HEK293 (cell line): ENCODE results near the gene ANKRD11.
A peak's percentile ranks its signal among the peaks of the same experiment; 100 is the strongest.

Experiments
- CTCF ChIA-PET: fragments of 350-600 bp; formaldehyde crosslinking; extraction: SDS; loops from one replicate; lab custom pipeline; 2021; ENCODE audit warnings: antibody characterized with exemption; lab: Yijun Ruan, JAX
- POLR2A ChIA-PET: fragments of 300-600 bp; formaldehyde crosslinking; extraction: SDS; loops from one replicate; lab custom pipeline; 2020; ENCODE audit warnings: antibody characterized with exemption, inconsistent platforms; lab: Yijun Ruan, JAX
- H3K27ac ChIP-seq: fragments of 200-500 bp; sonication (Bioruptor generic); 2 replicates; pipeline ENCODE4 v1.5.1; 2014; ENCODE audit warnings: low read depth, low read length, control low read depth, inconsistent platforms; ENCODE audit errors: extremely low read depth
- H3K36me3 ChIP-seq, 2 experiments: fragments of 200-500 bp in 1 of 2; sonication (Bioruptor generic) in 1 of 2; 1 replicate in 1 of 2; 2 replicates in 1 of 2; pipeline ENCODE4 v1.5.1; 2014 to 2017; ENCODE audit warnings: inconsistent platforms in 2 of 2, low read length in 2 of 2; ENCODE audit not compliant: control insufficient read depth in 2 of 2, insufficient read depth in 1 of 2
- H3K4me1 ChIP-seq: fragments of 200-500 bp; sonication (Bioruptor generic); 2 replicates; pipeline ENCODE4 v1.5.1; 2014; ENCODE audit warnings: mild to moderate bottlenecking, low read length, inconsistent platforms; ENCODE audit not compliant: control insufficient read depth, insufficient read depth
- H3K4me3 ChIP-seq: 2 replicates; pipeline ENCODE4 v1.5.1; 2011; ENCODE audit warnings: low read depth, mild to moderate bottlenecking, control low read depth, low read length, moderate library complexity
- H3K9me3 ChIP-seq: fragments of 200-500 bp; sonication (Bioruptor generic); 2 replicates; pipeline ENCODE4 v1.5.1; 2014; ENCODE audit warnings: low read depth, low read length, inconsistent platforms; ENCODE audit not compliant: control insufficient read depth, insufficient read depth
- EGR2 ChIP-seq: fragments of 450-650 bp; formaldehyde crosslinking; IDR thresholded peaks from 2 replicates; pipeline ENCODE4 v1.5.1; 2016; ENCODE audit warnings: low read depth, missing biosample characterization, missing genetic modification characterization
- GLIS1 ChIP-seq: fragments of 450-650 bp; formaldehyde crosslinking; IDR thresholded peaks from 2 replicates; pipeline ENCODE4 v1.5.1; 2016; ENCODE audit warnings: missing biosample characterization, missing genetic modification characterization
- GLIS2 ChIP-seq: fragments of 450-650 bp; formaldehyde crosslinking; IDR thresholded peaks from 2 replicates; pipeline ENCODE4 v1.5.1; 2016; ENCODE audit warnings: missing biosample characterization, missing genetic modification characterization
- HIC1 ChIP-seq: fragments of 450-650 bp; formaldehyde crosslinking; IDR thresholded peaks from 2 replicates; pipeline ENCODE4 v1.5.1; 2016; ENCODE audit warnings: missing biosample characterization, missing genetic modification characterization
- HOXC10 ChIP-seq: sonication (generic); formaldehyde crosslinking; IDR thresholded peaks from 2 replicates; pipeline ENCODE4 v1.8.1; 2023; ENCODE audit warnings: mild to moderate bottlenecking, missing genetic modification reagents
- KLF1 ChIP-seq: fragments of 450-650 bp; formaldehyde crosslinking; IDR thresholded peaks from 2 replicates; pipeline ENCODE4 v1.5.1; 2016; ENCODE audit warnings: missing biosample characterization, missing genetic modification characterization
- ZBTB1 ChIP-seq: fragments of 450-650 bp; formaldehyde crosslinking; IDR thresholded peaks from 2 replicates; pipeline ENCODE4 v1.5.1; 2016; ENCODE audit warnings: missing biosample characterization, missing genetic modification characterization
- ZBTB17 ChIP-seq: fragments of 450-650 bp; formaldehyde crosslinking; IDR thresholded peaks from 2 replicates; pipeline ENCODE4 v1.5.1; 2016; ENCODE audit warnings: missing biosample characterization, missing genetic modification characterization
- ZBTB20 ChIP-seq: fragments of 450-650 bp; formaldehyde crosslinking; IDR thresholded peaks from 2 replicates; pipeline ENCODE4 v1.5.1; 2016; ENCODE audit warnings: missing biosample characterization, missing genetic modification characterization
- ZIC2 ChIP-seq: fragments of 450-650 bp; formaldehyde crosslinking; IDR thresholded peaks from 2 replicates; pipeline ENCODE4 v1.5.1; 2016; ENCODE audit warnings: missing biosample characterization, missing genetic modification characterization
- ZNF157 ChIP-seq: fragments of 450-650 bp; formaldehyde crosslinking; IDR thresholded peaks from 2 replicates; pipeline ENCODE4 v1.5.1; 2016; ENCODE audit warnings: missing biosample characterization, missing genetic modification characterization
- ZNF202 ChIP-seq: fragments of 450-650 bp; formaldehyde crosslinking; IDR thresholded peaks from 2 replicates; pipeline ENCODE4 v1.5.1; 2016; ENCODE audit warnings: missing biosample characterization, missing genetic modification characterization, borderline replicate concordance
- ZNF23 ChIP-seq: fragments of 450-650 bp; formaldehyde crosslinking; IDR thresholded peaks from 2 replicates; pipeline ENCODE4 v1.5.1; 2016; ENCODE audit warnings: missing biosample characterization, missing genetic modification characterization, borderline replicate concordance
- ZNF600 ChIP-seq: fragments of 450-650 bp; formaldehyde crosslinking; IDR thresholded peaks from 2 replicates; pipeline ENCODE4 v1.5.1; 2016; ENCODE audit warnings: missing biosample characterization, missing genetic modification characterization
- ZNF658 ChIP-seq: fragments of 450-650 bp; formaldehyde crosslinking; IDR thresholded peaks from 2 replicates; pipeline ENCODE4; 2016; ENCODE audit warnings: missing biosample characterization, missing genetic modification characterization
- ZNF692 ChIP-seq: fragments of 450-650 bp; formaldehyde crosslinking; IDR thresholded peaks from 2 replicates; pipeline ENCODE4 v1.5.1; 2016; ENCODE audit warnings: missing biosample characterization, missing genetic modification characterization
- ZNF785 ChIP-seq: fragments of 450-650 bp; formaldehyde crosslinking; IDR thresholded peaks from 2 replicates; pipeline ENCODE4 v1.5.1; 2016; ENCODE audit warnings: missing biosample characterization, missing genetic modification characterization
- ZSCAN30 ChIP-seq: fragments of 450-650 bp; IDR thresholded peaks from 2 replicates; pipeline ENCODE4 v1.5.1; 2018; ENCODE audit warnings: missing biosample characterization, mild to moderate bottlenecking, missing genetic modification characterization, moderate library complexity
- ZSCAN4 ChIP-seq: fragments of 450-650 bp; formaldehyde crosslinking; IDR thresholded peaks from 2 replicates; pipeline ENCODE4 v1.5.1; 2017; ENCODE audit warnings: missing biosample characterization, missing genetic modification characterization
- TF ChIP-seq, protein P1 (sequence below): fragments of 450-650 bp; formaldehyde crosslinking; IDR thresholded peaks from 2 replicates; pipeline ENCODE4 v1.5.1; 2017; ENCODE audit warnings: missing biosample characterization, missing genetic modification characterization
- TF ChIP-seq, protein P2 (sequence below): fragments of 450-650 bp; IDR thresholded peaks from 2 replicates; pipeline ENCODE4 v1.5.1; 2018; ENCODE audit warnings: missing biosample characterization, mild to moderate bottlenecking, missing genetic modification characterization
- TF ChIP-seq, protein P3 (sequence below): fragments of 450-650 bp; formaldehyde crosslinking; IDR thresholded peaks from 2 replicates; pipeline ENCODE4 v1.5.1; 2016; ENCODE audit warnings: missing biosample characterization, missing genetic modification characterization

The ANKRD11 gene

GRCh38 chr16:89482817-89483205 is 7.5 kb downstream of the ANKRD11 start (continued):
- no peak for TF ChIP-seq HOXC10 (CRISPR knock-in tag)
- peak; percentile 40; the same call in 1 of the 2 replicates for TF ChIP-seq ZNF600 (tag by site-specific recombination)

DNA sequence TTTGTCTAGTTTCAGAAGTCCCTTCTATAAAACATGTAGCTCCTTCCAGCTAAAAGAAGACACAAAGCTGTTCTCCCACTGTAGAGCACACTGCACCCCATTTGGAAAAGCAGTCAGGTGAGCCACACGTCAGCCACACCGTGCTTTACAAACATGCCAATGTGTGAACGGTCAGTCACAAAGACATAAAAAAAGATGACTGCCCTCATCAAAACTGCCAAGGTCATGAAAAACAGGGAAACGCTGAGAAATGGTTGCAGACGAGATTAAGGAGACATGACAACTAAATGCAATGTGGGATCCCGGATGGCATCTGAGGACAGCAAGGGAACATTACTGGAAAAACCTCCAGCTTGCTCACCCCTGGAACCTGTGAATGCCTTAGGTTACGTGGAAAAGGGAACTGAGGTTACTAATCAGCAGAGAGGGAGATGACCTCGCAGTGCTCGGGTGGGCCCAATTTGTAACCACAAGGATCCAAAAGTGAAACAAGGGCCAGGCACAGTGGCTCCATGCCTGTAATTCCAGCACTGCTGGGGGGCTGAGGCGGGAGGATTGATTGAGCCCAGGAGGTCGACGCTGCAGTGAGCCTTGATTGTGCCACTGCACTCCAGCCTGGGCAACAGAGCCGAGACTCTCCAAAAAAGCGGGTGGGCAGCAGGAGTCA is 8.1 kb downstream of the ANKRD11 start:
- Histone ChIP-seq H3K9me3 (no peaks in the 10 kb centered on the region), H3K4me1 (peaks cover 53% of the 10 kb centered on the region), H3K36me3 (no peaks in the 10 kb centered on the region), H3K27ac (peak overlapping the region; percentile 43), H3K4me3 (no peak overlapping the region)
- ChIA-PET CTCF (interaction anchor here (0.7 kb wide), 1 partner anchor 11 kb away, joined by 4 read pairs; no protein-coding TSS in a partner anchor), POLR2A (interaction anchor here (0.5 kb wide), 1 partner anchor 93 kb away, joined by 4 read pairs; no protein-coding TSS in a partner anchor)
- TF ChIP-seq, protein P1, sequence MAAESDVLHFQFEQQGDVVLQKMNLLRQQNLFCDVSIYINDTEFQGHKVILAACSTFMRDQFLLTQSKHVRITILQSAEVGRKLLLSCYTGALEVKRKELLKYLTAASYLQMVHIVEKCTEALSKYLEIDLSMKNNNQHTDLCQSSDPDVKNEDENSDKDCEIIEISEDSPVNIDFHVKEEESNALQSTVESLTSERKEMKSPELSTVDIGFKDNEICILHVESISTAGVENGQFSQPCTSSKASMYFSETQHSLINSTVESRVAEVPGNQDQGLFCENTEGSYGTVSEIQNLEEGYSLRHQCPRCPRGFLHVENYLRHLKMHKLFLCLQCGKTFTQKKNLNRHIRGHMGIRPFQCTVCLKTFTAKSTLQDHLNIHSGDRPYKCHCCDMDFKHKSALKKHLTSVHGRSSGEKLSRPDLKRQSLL = peak; percentile 34; the same call in 1 of the 2 replicates
- TF ChIP-seq ZNF785 = no peak
- no peak for TF ChIP-seq ZBTB1
- TF ChIP-seq GLIS2 = peak; percentile 53
- TF ChIP-seq ZNF23 = no peak
- TF ChIP-seq ZBTB20 (tag by site-specific recombination) = 0 out of 2 replicates have a peak, but pooled peaks have one; percentile 14
- no peak for TF ChIP-seq ZNF157 (tag by site-specific recombination)
- no peak for TF ChIP-seq ZNF202
- peak; percentile 28; the same call in 1 of the 2 replicates for TF ChIP-seq HIC1
- TF ChIP-seq ZSCAN4 (tag by site-specific recombination) = no peak
- TF ChIP-seq ZSCAN30 = no peak
- no peak for TF ChIP-seq EGR2
- TF ChIP-seq ZBTB17 (tag by site-specific recombination) = peak; percentile 42; the same call in 1 of the 2 replicates
- peak; percentile 79 for TF ChIP-seq ZIC2 (tag by site-specific recombination)
- TF ChIP-seq ZNF692 = peak; percentile 81
- peak; percentile 98 for TF ChIP-seq GLIS1 (tag by site-specific recombination)

GRCh38 chr16:89481356-89481955 is 8.9 kb downstream of the ANKRD11 start:
- ChIA-PET CTCF (interaction anchor here (0.7 kb wide), 1 partner anchor 10 kb away, joined by 4 read pairs; no protein-coding TSS in a partner anchor), POLR2A (no interaction called here)
- Histone ChIP-seq H3K27ac (peak overlapping the region; percentile 43), H3K4me1 (peaks cover 50% of the 10 kb centered on the region), H3K9me3 (no peaks in the 10 kb centered on the region), H3K4me3 (no peak overlapping the region), H3K36me3 (no peaks in the 10 kb centered on the region)
- TF ChIP-seq ZNF658 (no peak), ZNF600 (tag by site-specific recombination) (peak; percentile 72), KLF1 (tag by site-specific recombination) (no peak)
- TF ChIP-seq, protein P2, sequence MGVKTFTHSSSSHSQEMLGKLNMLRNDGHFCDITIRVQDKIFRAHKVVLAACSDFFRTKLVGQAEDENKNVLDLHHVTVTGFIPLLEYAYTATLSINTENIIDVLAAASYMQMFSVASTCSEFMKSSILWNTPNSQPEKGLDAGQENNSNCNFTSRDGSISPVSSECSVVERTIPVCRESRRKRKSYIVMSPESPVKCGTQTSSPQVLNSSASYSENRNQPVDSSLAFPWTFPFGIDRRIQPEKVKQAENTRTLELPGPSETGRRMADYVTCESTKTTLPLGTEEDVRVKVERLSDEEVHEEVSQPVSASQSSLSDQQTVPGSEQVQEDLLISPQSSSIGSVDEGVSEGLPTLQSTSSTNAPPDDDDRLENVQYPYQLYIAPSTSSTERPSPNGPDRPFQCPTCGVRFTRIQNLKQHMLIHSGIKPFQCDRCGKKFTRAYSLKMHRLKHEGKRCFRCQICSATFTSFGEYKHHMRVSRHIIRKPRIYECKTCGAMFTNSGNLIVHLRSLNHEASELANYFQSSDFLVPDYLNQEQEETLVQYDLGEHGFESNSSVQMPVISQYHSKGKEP (tag by site-specific recombination) = 0 out of 2 replicates have a peak, but pooled peaks have one; percentile 16
- TF ChIP-seq, protein P3, sequence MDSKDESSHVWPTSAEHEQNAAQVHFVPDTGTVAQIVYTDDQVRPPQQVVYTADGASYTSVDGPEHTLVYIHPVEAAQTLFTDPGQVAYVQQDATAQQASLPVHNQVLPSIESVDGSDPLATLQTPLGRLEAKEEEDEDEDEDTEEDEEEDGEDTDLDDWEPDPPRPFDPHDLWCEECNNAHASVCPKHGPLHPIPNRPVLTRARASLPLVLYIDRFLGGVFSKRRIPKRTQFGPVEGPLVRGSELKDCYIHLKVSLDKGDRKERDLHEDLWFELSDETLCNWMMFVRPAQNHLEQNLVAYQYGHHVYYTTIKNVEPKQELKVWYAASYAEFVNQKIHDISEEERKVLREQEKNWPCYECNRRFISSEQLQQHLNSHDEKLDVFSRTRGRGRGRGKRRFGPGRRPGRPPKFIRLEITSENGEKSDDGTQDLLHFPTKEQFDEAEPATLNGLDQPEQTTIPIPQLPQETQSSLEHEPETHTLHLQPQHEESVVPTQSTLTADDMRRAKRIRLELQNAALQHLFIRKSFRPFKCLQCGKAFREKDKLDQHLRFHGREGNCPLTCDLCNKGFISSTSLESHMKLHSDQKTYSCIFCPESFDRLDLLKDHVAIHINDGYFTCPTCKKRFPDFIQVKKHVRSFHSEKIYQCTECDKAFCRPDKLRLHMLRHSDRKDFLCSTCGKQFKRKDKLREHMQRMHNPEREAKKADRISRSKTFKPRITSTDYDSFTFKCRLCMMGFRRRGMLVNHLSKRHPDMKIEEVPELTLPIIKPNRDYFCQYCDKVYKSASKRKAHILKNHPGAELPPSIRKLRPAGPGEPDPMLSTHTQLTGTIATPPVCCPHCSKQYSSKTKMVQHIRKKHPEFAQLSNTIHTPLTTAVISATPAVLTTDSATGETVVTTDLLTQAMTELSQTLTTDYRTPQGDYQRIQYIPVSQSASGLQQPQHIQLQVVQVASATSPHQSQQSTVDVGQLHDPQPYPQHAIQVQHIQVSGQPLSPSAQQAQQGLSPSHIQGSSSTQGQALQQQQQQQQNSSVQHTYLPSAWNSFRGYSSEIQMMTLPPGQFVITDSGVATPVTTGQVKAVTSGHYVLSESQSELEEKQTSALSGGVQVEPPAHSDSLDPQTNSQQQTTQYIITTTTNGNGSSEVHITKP (tag by site-specific recombination) = peak; percentile 32; the same call in 1 of the 2 replicates
